ENCODE data around the gene CTSW.

DNA sequence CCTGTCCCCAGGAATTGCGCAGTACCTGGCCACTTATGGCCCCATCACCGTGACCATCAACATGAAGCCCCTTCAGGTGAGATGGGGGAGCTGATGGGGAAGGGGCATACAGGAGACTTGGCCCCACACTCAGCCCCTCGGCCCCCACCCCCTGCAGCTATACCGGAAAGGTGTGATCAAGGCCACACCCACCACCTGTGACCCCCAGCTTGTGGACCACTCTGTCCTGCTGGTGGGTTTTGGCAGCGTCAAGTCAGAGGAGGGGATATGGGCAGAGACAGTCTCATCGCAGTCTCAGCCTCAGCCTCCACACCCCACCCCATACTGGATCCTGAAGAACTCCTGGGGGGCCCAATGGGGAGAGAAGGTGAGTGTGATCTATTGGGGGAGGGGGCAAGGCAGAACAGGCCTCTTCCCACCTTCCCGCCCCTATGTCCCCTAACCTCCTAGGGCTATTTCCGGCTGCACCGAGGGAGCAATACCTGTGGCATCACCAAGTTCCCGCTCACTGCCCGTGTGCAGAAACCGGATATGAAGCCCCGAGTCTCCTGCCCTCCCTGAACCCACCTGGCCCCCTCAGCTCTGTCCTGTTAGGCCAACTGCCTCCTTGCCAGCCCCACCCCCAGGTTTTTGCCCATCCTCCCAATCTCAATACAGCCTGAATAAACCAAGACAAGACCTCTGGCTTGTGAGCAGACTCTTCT is 3.6 kb downstream of the CTSW start:
- TF ChIP-seq YY1 (IDR thresholded peaks at IDR 0.05; ENCODE audit: insufficient read depth, insufficient read length): no peak
- TF ChIP-seq ZNF274 (IDR thresholded peaks at IDR 0.05; ENCODE audit: low read depth, low read length): no peak
- no peak for TF ChIP-seq SUZ12 (IDR thresholded peaks at IDR 0.05; ENCODE audit: extremely low read depth, insufficient read depth, insufficient read length)

All from NT2/D1 (cell line).